HG03457 (cell line): ENCODE measurements around the gene PACRG.
"Not testable (repeated sequence)": the region's sequence is repeated elsewhere in the genome, so short reads cannot be mapped to it uniquely, and the experiment has no call there.

Experiments used
- ATAC-seq: cut with Tn5 transposase; IDR thresholded peaks from one replicate; pipeline ENCODE4 v1.9.1; 2021; ENCODE audit warnings: moderate number of reproducible peaks; ENCODE audit not compliant: unreplicated experiment

The PACRG gene

GRCh38 chr6:163301726-163302635 is 574.2 kb downstream of the PACRG start:
- no peak for ATAC-seq

GRCh38 chr6:163302747-163303146 is 575.0 kb downstream of the PACRG start:
- ATAC-seq: no peak

GRCh38 chr6:163306000-163306399 is 578.2 kb downstream of the PACRG start:
- no peak for ATAC-seq

GRCh38 chr6:163308629-163309440 is 581.1 kb downstream of the PACRG start:
- no peak for ATAC-seq

- ATAC-seq: no peak
Observed at GRCh38 chr6:163309491-163310026, 581.8 kb downstream of the PACRG start.

- no peak for ATAC-seq
Observed at GRCh38 chr6:163310096-163310972, 582.6 kb downstream of the PACRG start.

GRCh38 chr6:163310973-163311383 is 583.2 kb downstream of the PACRG start:
- ATAC-seq: no peak

- ATAC-seq: no peak
Observed at GRCh38 chr6:163311830-163312229, 584.1 kb downstream of the PACRG start.

- no peak for ATAC-seq
Observed at GRCh38 chr6:163313566-163313965, 585.8 kb downstream of the PACRG start.

- ATAC-seq: no peak
Observed at GRCh38 chr6:163313981-163314380, 586.2 kb downstream of the PACRG start.

- no peak for ATAC-seq
Observed at GRCh38 chr6:163314791-163315470, 587.2 kb downstream of the PACRG start.

- ATAC-seq: not testable (repeated sequence)
Observed at GRCh38 chr6:163316866-163317495, 589.2 kb downstream of the PACRG start.

GRCh38 chr6:163318071-163318786 is 590.5 kb downstream of the PACRG start:
- ATAC-seq: no peak

GRCh38 chr6:163319609-163320366 is 592.0 kb downstream of the PACRG start:
- no peak for ATAC-seq

GRCh38 chr6:163320402-163320801 is 592.6 kb downstream of the PACRG start:
- ATAC-seq: no peak

GRCh38 chr6:163320804-163321203 is 593.0 kb downstream of the PACRG start:
- no peak for ATAC-seq

GRCh38 chr6:163321717-163322116 is 593.9 kb downstream of the PACRG start:
- no peak for ATAC-seq

- no peak for ATAC-seq
Observed at GRCh38 chr6:163323274-163323673, 595.5 kb downstream of the PACRG start.
